ENCODE results near the gene EXOC2.

DNA sequence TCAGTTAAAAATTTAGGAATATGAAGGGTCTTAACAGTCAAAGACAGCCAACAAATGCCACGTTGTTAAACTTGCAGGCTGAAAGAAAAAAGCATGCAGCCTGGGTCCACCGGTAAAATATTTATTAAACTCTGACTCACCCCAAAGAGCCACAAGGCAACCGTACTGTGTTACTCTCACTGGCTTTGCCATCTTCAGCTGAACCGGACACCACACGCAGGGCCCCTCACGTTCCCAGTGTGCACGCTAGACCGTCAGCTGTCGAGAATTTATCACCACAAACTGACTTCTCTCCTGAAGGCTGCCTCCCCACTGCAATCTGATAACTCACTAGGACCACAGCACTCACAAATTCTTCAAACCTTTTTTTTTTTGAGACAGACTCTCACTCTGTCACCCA lies 66.7 kb downstream of the EXOC2 start:
- no peak for TF ChIP-seq YY1 (IDR thresholded peaks at IDR 0.05; ENCODE audit: low read depth)
- TF ChIP-seq TAF1 (IDR thresholded peaks at IDR 0.05; ENCODE audit: low read depth) = no peak
- TF ChIP-seq, protein P1, sequence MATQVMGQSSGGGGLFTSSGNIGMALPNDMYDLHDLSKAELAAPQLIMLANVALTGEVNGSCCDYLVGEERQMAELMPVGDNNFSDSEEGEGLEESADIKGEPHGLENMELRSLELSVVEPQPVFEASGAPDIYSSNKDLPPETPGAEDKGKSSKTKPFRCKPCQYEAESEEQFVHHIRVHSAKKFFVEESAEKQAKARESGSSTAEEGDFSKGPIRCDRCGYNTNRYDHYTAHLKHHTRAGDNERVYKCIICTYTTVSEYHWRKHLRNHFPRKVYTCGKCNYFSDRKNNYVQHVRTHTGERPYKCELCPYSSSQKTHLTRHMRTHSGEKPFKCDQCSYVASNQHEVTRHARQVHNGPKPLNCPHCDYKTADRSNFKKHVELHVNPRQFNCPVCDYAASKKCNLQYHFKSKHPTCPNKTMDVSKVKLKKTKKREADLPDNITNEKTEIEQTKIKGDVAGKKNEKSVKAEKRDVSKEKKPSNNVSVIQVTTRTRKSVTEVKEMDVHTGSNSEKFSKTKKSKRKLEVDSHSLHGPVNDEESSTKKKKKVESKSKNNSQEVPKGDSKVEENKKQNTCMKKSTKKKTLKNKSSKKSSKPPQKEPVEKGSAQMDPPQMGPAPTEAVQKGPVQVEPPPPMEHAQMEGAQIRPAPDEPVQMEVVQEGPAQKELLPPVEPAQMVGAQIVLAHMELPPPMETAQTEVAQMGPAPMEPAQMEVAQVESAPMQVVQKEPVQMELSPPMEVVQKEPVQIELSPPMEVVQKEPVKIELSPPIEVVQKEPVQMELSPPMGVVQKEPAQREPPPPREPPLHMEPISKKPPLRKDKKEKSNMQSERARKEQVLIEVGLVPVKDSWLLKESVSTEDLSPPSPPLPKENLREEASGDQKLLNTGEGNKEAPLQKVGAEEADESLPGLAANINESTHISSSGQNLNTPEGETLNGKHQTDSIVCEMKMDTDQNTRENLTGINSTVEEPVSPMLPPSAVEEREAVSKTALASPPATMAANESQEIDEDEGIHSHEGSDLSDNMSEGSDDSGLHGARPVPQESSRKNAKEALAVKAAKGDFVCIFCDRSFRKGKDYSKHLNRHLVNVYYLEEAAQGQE (IDR thresholded peaks at IDR 0.05; ENCODE audit: low read depth) = no peak
